Measurements from ENCODE around the gene UNC79.

GRCh38 chr14:93703941-93704340 lies 273.2 kb downstream of the UNC79 start:
- TF ChIP-seq, protein P1, sequence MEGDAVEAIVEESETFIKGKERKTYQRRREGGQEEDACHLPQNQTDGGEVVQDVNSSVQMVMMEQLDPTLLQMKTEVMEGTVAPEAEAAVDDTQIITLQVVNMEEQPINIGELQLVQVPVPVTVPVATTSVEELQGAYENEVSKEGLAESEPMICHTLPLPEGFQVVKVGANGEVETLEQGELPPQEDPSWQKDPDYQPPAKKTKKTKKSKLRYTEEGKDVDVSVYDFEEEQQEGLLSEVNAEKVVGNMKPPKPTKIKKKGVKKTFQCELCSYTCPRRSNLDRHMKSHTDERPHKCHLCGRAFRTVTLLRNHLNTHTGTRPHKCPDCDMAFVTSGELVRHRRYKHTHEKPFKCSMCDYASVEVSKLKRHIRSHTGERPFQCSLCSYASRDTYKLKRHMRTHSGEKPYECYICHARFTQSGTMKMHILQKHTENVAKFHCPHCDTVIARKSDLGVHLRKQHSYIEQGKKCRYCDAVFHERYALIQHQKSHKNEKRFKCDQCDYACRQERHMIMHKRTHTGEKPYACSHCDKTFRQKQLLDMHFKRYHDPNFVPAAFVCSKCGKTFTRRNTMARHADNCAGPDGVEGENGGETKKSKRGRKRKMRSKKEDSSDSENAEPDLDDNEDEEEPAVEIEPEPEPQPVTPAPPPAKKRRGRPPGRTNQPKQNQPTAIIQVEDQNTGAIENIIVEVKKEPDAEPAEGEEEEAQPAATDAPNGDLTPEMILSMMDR (conservative IDR thresholded peaks at IDR 0.05; ENCODE audit: low read depth, low read length) = no peak
- no peak for TF ChIP-seq EZH2phosphoT487 (IDR thresholded peaks at IDR 0.05; ENCODE audit: borderline replicate concordance, low read length)

Measured in PC-3 (cell line).